ENCODE data around the gene UVRAG. TPM values are rescaled to one million over a fixed set of nuclear protein-coding genes. Genes with fewer than 3 reads are reported as not detected.

UVRAG gene
- total RNA-seq, 1 experiment from 2014 or later: 14.0 TPM

GRCh38 chr11:75802913-75803820, 11.8 kb upstream of the UVRAG start:
- peak; percentile 62 for DNase-seq (ENCODE audit: low read depth)

GRCh38 chr11:75809111-75809510, 5.9 kb upstream of the UVRAG start:
- DNase-seq (ENCODE audit: low read depth): no peak

- no peak for DNase-seq (ENCODE audit: low read depth)
Measured at GRCh38 chr11:75809991-75810390, 5.0 kb upstream of the UVRAG start.

GRCh38 chr11:75810637-75811390, 4.2 kb upstream of the UVRAG start:
- no peak for DNase-seq (ENCODE audit: low read depth)

- DNase-seq (ENCODE audit: low read depth): no peak
Measured at GRCh38 chr11:75811485-75811884, 3.5 kb upstream of the UVRAG start.

- peak; percentile 64 for DNase-seq (ENCODE audit: low read depth)
Measured at GRCh38 chr11:75812542-75813040, 2.4 kb upstream of the UVRAG start.

- no peak for DNase-seq (ENCODE audit: low read depth)
Measured at GRCh38 chr11:75813124-75813523, 1.9 kb upstream of the UVRAG start.

GRCh38 chr11:75813622-75814039, 1.4 kb upstream of the UVRAG start:
- DNase-seq (ENCODE audit: low read depth): peak; percentile 95

GRCh38 chr11:75814363-75814676, 690 bp upstream of the UVRAG start:
- no peak for DNase-seq (ENCODE audit: low read depth)

- DNase-seq (ENCODE audit: low read depth): peak; percentile 40
Measured at GRCh38 chr11:75815345-75816168, 547 bp downstream of the UVRAG start.

- DNase-seq (ENCODE audit: low read depth): no peak
Measured at GRCh38 chr11:75816561-75817239, 1.7 kb downstream of the UVRAG start.

- DNase-seq (ENCODE audit: low read depth): no peak
Measured at GRCh38 chr11:75820645-75821044, 5.6 kb downstream of the UVRAG start.

- DNase-seq (ENCODE audit: low read depth): no peak
Measured at GRCh38 chr11:75821202-75821601, 6.2 kb downstream of the UVRAG start.

- DNase-seq (ENCODE audit: low read depth): no peak
Measured at GRCh38 chr11:75822541-75822940, 7.5 kb downstream of the UVRAG start.

GRCh38 chr11:75823415-75823814, 8.4 kb downstream of the UVRAG start:
- DNase-seq (ENCODE audit: low read depth): no peak

- DNase-seq (ENCODE audit: low read depth): no peak
Measured at GRCh38 chr11:75823946-75824345, 8.9 kb downstream of the UVRAG start.

- DNase-seq (ENCODE audit: low read depth): no peak
Measured at GRCh38 chr11:75826461-75827230, 11.6 kb downstream of the UVRAG start.

GRCh38 chr11:75827562-75827961, 12.6 kb downstream of the UVRAG start:
- no peak for DNase-seq (ENCODE audit: low read depth)

- DNase-seq (ENCODE audit: low read depth): no peak
Measured at GRCh38 chr11:75831915-75832502, 17.0 kb downstream of the UVRAG start.

- DNase-seq (ENCODE audit: low read depth): no peak
Measured at GRCh38 chr11:75834728-75835127, 19.7 kb downstream of the UVRAG start.
